SU-DHL-6 (cell line): Measurements from ENCODE around the gene IL12RB2.

ENCODE experiments used
- EZH2phosphoT487 ChIP-seq: fragments of 200-600 bp; sonication (generic), shearing (Covaris generic); conservative IDR thresholded peaks from 2 replicates; pipeline ENCODE4 v1.6.1; 2018; ENCODE audit warnings: mild to moderate bottlenecking, antibody characterized with exemption, low read length, moderate library complexity, mixed read lengths
- TF ChIP-seq, protein P1 (sequence below): fragments of 200-600 bp; sonication (generic); IDR thresholded peaks from one replicate; pipeline ENCODE4 v1.5.1; 2017; ENCODE audit warnings: antibody characterized with exemption, mild to moderate bottlenecking, low read length, moderate library complexity; ENCODE audit not compliant: insufficient read depth, poor library complexity, severe bottlenecking

- TF ChIP-seq, protein P1, sequence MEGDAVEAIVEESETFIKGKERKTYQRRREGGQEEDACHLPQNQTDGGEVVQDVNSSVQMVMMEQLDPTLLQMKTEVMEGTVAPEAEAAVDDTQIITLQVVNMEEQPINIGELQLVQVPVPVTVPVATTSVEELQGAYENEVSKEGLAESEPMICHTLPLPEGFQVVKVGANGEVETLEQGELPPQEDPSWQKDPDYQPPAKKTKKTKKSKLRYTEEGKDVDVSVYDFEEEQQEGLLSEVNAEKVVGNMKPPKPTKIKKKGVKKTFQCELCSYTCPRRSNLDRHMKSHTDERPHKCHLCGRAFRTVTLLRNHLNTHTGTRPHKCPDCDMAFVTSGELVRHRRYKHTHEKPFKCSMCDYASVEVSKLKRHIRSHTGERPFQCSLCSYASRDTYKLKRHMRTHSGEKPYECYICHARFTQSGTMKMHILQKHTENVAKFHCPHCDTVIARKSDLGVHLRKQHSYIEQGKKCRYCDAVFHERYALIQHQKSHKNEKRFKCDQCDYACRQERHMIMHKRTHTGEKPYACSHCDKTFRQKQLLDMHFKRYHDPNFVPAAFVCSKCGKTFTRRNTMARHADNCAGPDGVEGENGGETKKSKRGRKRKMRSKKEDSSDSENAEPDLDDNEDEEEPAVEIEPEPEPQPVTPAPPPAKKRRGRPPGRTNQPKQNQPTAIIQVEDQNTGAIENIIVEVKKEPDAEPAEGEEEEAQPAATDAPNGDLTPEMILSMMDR = no peak
- TF ChIP-seq EZH2phosphoT487 = no peak
Measured at GRCh38 chr1:67327864-67328466, 20.3 kb downstream of the IL12RB2 start.
